ENCODE data around the gene SPTBN1.

SPTBN1 gene

DNA sequence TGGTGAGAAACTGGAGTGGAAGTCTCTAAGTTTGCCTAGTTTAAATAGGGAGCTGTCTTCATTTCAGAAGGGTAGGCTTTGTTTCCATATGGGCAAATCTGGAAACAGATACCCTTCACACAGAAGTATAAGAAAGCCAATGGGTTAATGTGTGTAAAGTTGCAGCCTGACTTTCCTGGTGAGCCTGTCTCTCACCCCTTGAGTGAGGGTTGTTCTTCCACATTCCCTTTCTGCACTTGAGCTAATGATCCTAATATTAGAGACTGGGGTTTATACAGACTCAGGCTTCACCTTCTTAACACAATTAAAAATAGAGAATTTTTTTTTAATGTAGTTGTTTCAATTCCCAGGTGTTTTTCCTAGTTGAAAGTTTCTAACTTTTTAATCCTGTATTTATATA, 158.7 kb downstream of the SPTBN1 start:
- H3K9me2 ChIP-seq (ENCODE audit: low read depth, low read length): no peaks in the 10 kb centered on the region
- peaks cover 11% of the 10 kb centered on the region for H3K4me1 ChIP-seq (ENCODE audit: insufficient read depth, low read length, severe bottlenecking)
- TF ChIP-seq, protein P1, sequence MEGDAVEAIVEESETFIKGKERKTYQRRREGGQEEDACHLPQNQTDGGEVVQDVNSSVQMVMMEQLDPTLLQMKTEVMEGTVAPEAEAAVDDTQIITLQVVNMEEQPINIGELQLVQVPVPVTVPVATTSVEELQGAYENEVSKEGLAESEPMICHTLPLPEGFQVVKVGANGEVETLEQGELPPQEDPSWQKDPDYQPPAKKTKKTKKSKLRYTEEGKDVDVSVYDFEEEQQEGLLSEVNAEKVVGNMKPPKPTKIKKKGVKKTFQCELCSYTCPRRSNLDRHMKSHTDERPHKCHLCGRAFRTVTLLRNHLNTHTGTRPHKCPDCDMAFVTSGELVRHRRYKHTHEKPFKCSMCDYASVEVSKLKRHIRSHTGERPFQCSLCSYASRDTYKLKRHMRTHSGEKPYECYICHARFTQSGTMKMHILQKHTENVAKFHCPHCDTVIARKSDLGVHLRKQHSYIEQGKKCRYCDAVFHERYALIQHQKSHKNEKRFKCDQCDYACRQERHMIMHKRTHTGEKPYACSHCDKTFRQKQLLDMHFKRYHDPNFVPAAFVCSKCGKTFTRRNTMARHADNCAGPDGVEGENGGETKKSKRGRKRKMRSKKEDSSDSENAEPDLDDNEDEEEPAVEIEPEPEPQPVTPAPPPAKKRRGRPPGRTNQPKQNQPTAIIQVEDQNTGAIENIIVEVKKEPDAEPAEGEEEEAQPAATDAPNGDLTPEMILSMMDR (IDR thresholded peaks at IDR 0.05; ENCODE audit: low read length): no peak
- no peak for TF ChIP-seq EZH2 (IDR thresholded peaks at IDR 0.05; ENCODE audit: borderline replicate concordance, low read length)
- no peaks in the 10 kb centered on the region for H3K79me2 ChIP-seq (ENCODE audit: insufficient read depth, low read length)
- no peaks in the 10 kb centered on the region for H3K27me3 ChIP-seq (ENCODE audit: insufficient read depth, low read length)
- H3K27ac ChIP-seq (ENCODE audit: low read depth, low read length, poor library complexity, severe bottlenecking): no peak overlapping the region
- H2AFZ ChIP-seq (ENCODE audit: low read length): no peak overlapping the region
- no peak overlapping the region for H3K9ac ChIP-seq (ENCODE audit: low read length)
- H3F3A ChIP-seq (ENCODE audit: insufficient read depth, low read length): no peaks in the 10 kb centered on the region
- H3K4me2 ChIP-seq (ENCODE audit: low read length): no peak overlapping the region
- H3K36me3 ChIP-seq (ENCODE audit: insufficient read depth, low read length): peaks cover 37% of the 10 kb centered on the region; the same call in 1 of the 2 replicates
- H3K4me3 ChIP-seq (ENCODE audit: low read depth, low read length, poor library complexity, severe bottlenecking): no peak overlapping the region
- H3K9me3 ChIP-seq (ENCODE audit: low read length): no peaks in the 10 kb centered on the region
- H4K20me1 ChIP-seq (ENCODE audit: insufficient read depth, low read length): no peaks in the 10 kb centered on the region

DNA sequence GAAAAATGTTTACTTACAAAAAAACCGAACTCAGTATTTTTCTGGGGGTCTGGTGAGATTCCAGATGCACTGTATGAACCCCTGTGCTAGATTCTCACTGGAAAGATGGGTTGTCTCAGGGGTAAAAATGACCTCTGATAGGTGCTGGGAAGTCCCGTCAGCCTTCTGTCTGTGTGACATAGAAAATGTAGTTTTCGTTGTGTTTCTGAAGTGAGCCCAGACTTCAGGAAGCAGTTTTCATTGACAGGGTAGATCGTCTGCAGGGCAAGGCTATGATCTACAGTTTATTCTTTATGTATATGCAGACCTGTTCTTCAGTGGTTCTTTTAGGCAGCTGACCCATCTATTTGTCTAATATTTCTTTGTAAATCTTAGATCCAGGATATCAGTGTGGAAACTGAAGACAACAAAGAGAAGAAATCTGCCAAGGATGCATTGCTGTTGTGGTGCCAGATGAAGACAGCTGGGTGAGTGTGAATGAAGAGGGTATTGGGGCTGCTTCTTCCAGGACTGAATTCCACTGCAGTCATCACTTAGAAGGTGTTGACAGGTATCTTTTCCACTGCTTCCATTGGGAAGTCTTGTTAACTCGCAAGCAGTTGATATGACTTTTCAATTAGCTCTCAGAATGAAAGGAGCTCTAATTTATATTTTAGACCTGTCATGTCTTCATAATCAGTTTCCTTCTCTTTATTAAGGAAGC, 159.9 kb downstream of the SPTBN1 start:
- Histone ChIP-seq H3K27ac (ENCODE audit: low read depth, low read length, poor library complexity, severe bottlenecking) (no peak overlapping the region), H3K36me3 (ENCODE audit: insufficient read depth, low read length) (peaks cover 37% of the 10 kb centered on the region; the same call in 1 of the 2 replicates), H2AFZ (ENCODE audit: low read length) (no peak overlapping the region), H3K9ac (ENCODE audit: low read length) (no peak overlapping the region), H3K4me2 (ENCODE audit: low read length) (no peak overlapping the region), H3K4me1 (ENCODE audit: insufficient read depth, low read length, severe bottlenecking) (peaks cover 11% of the 10 kb centered on the region), H3K27me3 (ENCODE audit: insufficient read depth, low read length) (no peaks in the 10 kb centered on the region), H3K9me3 (ENCODE audit: low read length) (no peaks in the 10 kb centered on the region), H4K20me1 (ENCODE audit: insufficient read depth, low read length) (no peaks in the 10 kb centered on the region), H3F3A (ENCODE audit: insufficient read depth, low read length) (no peaks in the 10 kb centered on the region), H3K4me3 (ENCODE audit: low read depth, low read length, poor library complexity, severe bottlenecking) (no peak overlapping the region), H3K9me2 (ENCODE audit: low read depth, low read length) (no peaks in the 10 kb centered on the region), H3K79me2 (ENCODE audit: insufficient read depth, low read length) (no peaks in the 10 kb centered on the region)
- TF ChIP-seq, protein P1 (IDR thresholded peaks at IDR 0.05; ENCODE audit: low read length): no peak
- no peak for TF ChIP-seq EZH2 (IDR thresholded peaks at IDR 0.05; ENCODE audit: borderline replicate concordance, low read length)

DNA sequence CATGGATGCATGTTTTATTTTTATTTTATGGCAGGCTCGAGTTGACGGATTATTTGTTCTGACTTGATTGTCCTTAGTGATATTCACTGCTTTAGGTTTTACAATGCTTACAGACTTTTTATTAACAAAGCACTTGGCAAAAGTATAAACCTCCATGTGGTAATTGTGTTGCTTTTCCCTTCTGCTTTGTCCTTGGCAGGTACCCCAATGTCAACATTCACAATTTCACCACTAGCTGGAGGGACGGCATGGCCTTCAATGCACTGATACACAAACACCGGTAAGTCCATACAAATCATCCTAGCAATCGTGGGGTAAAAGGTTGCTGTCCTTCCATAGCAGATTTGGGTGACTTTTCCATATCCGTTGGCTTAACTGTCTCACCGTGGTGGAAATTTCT, 161.3 kb downstream of the SPTBN1 start:
- Histone ChIP-seq H3K79me2 (ENCODE audit: insufficient read depth, low read length) (no peaks in the 10 kb centered on the region), H3K27me3 (ENCODE audit: insufficient read depth, low read length) (no peaks in the 10 kb centered on the region), H3K4me2 (ENCODE audit: low read length) (no peak overlapping the region), H3K4me1 (ENCODE audit: insufficient read depth, low read length, severe bottlenecking) (peaks cover 11% of the 10 kb centered on the region), H3K9me3 (ENCODE audit: low read length) (no peaks in the 10 kb centered on the region), H3K36me3 (ENCODE audit: insufficient read depth, low read length) (peaks cover 41% of the 10 kb centered on the region), H3K9me2 (ENCODE audit: low read depth, low read length) (no peaks in the 10 kb centered on the region), H3K9ac (ENCODE audit: low read length) (no peak overlapping the region), H3K27ac (ENCODE audit: low read depth, low read length, poor library complexity, severe bottlenecking) (no peak overlapping the region), H3K4me3 (ENCODE audit: low read depth, low read length, poor library complexity, severe bottlenecking) (no peak overlapping the region), H3F3A (ENCODE audit: insufficient read depth, low read length) (no peaks in the 10 kb centered on the region), H4K20me1 (ENCODE audit: insufficient read depth, low read length) (no peaks in the 10 kb centered on the region), H2AFZ (ENCODE audit: low read length) (no peak overlapping the region)
- no peak for TF ChIP-seq EZH2 (IDR thresholded peaks at IDR 0.05; ENCODE audit: borderline replicate concordance, low read length)
- TF ChIP-seq, protein P1 (IDR thresholded peaks at IDR 0.05; ENCODE audit: low read length): no peak

Data from OCI-LY1 (cell line).